Heart left ventricle (tissue), 16 donors: ENCODE results near the gene PCSK6. TPM values are rescaled to one million over a fixed set of nuclear protein-coding genes. Genes with fewer than 3 reads are reported as not detected.
A peak's percentile ranks its signal among the peaks of the same experiment; 100 is the strongest.

Experiments
- ATAC-seq, 4 donors: fragments of 200-7000 bp; cut with Tn5 transposase; one replicate each; pipeline ENCODE4 v1.9.1; 2020 to 2022; ENCODE audit warnings: moderate library complexity in 4 of 4, mild to moderate bottlenecking in 3 of 4, moderate number of reproducible peaks in 1 of 4
- DNase-seq, 5 donors: peaks; one replicate each; pipeline ENCODE4 v3.0.0-alpha.2; 2020
- H3K27ac ChIP-seq, 12 donors: fragments of 200-600 bp; sonication (generic) in 4 of 12; one replicate each; pipeline versions ENCODE4 v1.5.0 to v1.8.0; 2016 to 2022; ENCODE audit warnings: mild to moderate bottlenecking in 2 of 12
- H3K27me3 ChIP-seq, 9 donors: fragments of 200-600 bp; sonication (generic) in 2 of 9; one replicate each; pipeline versions ENCODE4 v1.5.1 to v1.8.0; 2016 to 2022; ENCODE audit warnings: mild to moderate bottlenecking in 3 of 9
- H3K36me3 ChIP-seq, 9 donors: fragments of 200-600 bp; sonication (generic) in 2 of 9; one replicate each; pipeline versions ENCODE4 v1.5.0 to v1.8.0; 2018 to 2022; ENCODE audit warnings: mild to moderate bottlenecking in 2 of 9
- H3K4me1 ChIP-seq, 12 donors: fragments of 200-600 bp; sonication (generic) in 4 of 12; one replicate each; pipeline versions ENCODE4 v1.5.0 to v1.8.0; 2016 to 2022; ENCODE audit warnings: mild to moderate bottlenecking in 3 of 12
- H3K4me3 ChIP-seq, 12 donors: fragments of 200-600 bp; sonication (generic) in 4 of 12; one replicate each; pipeline versions ENCODE4 v1.5.0 to v1.8.0; 2017 to 2022; ENCODE audit warnings: mild to moderate bottlenecking in 9 of 12, moderate library complexity in 4 of 12
- H3K9me3 ChIP-seq, 12 donors: fragments of 200-600 bp; sonication (generic) in 4 of 12; one replicate each; pipeline versions ENCODE4 v1.5.0 to v1.8.0; 2016 to 2022; ENCODE audit warnings: mild to moderate bottlenecking in 1 of 12
- CTCF ChIP-seq, 12 donors: fragments of 200-600 bp; sonication (generic) in 4 of 12; IDR thresholded peaks; one replicate each; pipeline versions ENCODE4 v1.5.0 to v1.8.0; 2018 to 2022; ENCODE audit warnings: antibody characterized with exemption in 12 of 12, mild to moderate bottlenecking in 5 of 12
- POLR2A ChIP-seq, 2 donors: fragments of 450-650 bp; IDR thresholded peaks; one replicate each; pipeline ENCODE4 v1.6.1; 2017; ENCODE audit warnings: antibody characterized with exemption in 2 of 2, mild to moderate bottlenecking in 2 of 2, moderate library complexity in 2 of 2
- WGBS, 4 donors: extraction: QIAGEN DNeasy Blood & Tissue Kit in 2 of 4; methylation state at CpG; one replicate each; pipeline versions ENCODE4 v1.1.5 to v1.1.7; 2013 to 2018; 5-methylcytosine and 5-hydroxymethylcytosine counted together
- intact Hi-C, 10 donors: fragments of 100-400 bp; cut with DNase I; formaldehyde crosslinking; loops; one replicate each; pipeline versions ENCODE4 v1.11.1 to v1.14.2; 2022
- polyA plus RNA-seq, 2 donors: library from polyadenylated mRNA; stranded (reverse); fragments of 200-250 nt; gene quantifications; one replicate each; pipeline ENCODE4 v1.2.3, GENCODE V29; 2013
- total RNA-seq, 9 donors: library from RNA; depleted of rRNA in 2 of 9; stranded (reverse); fragments of >200 nt in 2 of 9; fragmentation: NEBNext Ultra II Directional in 3 of 9; extraction: Animal tissue kit (Norgen Biotek cat#: 25700) in 3 of 9; gene quantifications; one replicate each; pipeline versions ENCODE4 v1.1.0 to v1.2.4, GENCODE V29; 2016 to 2023
- donor health status: ischemic (EF 13 %, LVEDD 7.1; RV severe dilation, severe dysfunction).
- donor health status: healthy with polysubstance abuse.
- donor health status: DM: no; HTN: yes; CAD: no.
- donor health status: DM: no; HTN: no; CAD: no.
- donor health status: ischemic (EF 25% LVEDD 6.9; RV normal size, moderate dysfunction).
- donor health status: ischemic (EF 25% LVEDD 5.7; RV mildly dilated, moderate dysfunction).
- donor health status: healthy.
- donor health status: DM: yes; HTN: yes; CAD: no.
- donor health status: ischemic (EF 35%, LVEDD 5.7; RV mildly dilated, moderate dysfunction).
- donor health status: nonischemic (EF 11% LVEDD 7.7; RV severe dilation, severe dysfunction).
- donor health status: DM: yes; HTN: yes; CAD: no.
- donor health status: PGD.
- donor health status: ischemic (EF 29% LVEDD 5.4; RV normal size, mild dysfunction).
- donor health status: nonischemic (EF 23%, LVEDD 6.1; RV moderate dilation, normal function).

PCSK6 gene
- total and polyA plus RNA-seq, 11 donors, result 7.3 to 41.7 (median 22.3) TPM

DNA sequence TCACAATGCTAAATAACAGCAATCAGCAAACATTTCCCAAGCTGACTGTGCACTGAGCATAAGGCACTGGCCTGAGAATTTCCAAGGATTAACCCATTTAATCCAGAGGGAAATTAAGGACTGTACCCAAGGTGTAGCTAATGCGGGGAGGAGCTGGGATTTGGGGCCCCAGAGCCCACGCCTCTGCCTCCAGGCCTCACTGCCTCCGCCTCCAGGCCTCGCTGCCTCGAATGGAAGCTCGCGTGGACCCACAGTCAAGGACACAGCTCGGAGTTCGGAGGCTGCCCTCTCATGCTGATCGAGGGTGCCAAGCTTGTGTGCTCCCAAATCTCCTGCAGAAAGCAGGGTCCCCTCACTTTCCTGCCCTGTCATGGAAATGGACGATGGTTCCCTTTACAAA, 118.0 kb downstream of the PCSK6 start:
- WGBS, 4 donors, result 95 to 96% (median 96%) methylated on average over 11 of the region's 11 CpGs
- DNase-seq (no peak), ATAC-seq (no peak)
- TF ChIP-seq CTCF (IDR thresholded peaks at IDR 0.05), result no peak
- no peak for TF ChIP-seq POLR2A (IDR thresholded peaks at IDR 0.05)
- Histone ChIP-seq H3K9me3 (no peaks in the 10 kb centered on the region), H3K27ac (no peak overlapping the region), H3K4me3 (no peak overlapping the region), H3K27me3 (no peaks in the 10 kb centered on the region), H3K4me1 (peaks cover 0 to 22% (median 8%) of the 10 kb centered on the region in 12 donors), H3K36me3 (peaks cover 0 to 4% (median 0%) of the 10 kb centered on the region in 9 donors)
- intact Hi-C loops, result no loop called here

GRCh38 chr15:101371081-101371480, 118.4 kb downstream of the PCSK6 start:
- Histone ChIP-seq H3K4me1 (peaks cover 0 to 22% (median 8%) of the 10 kb centered on the region in 12 donors), H3K27ac (no peak overlapping the region), H3K36me3 (peaks cover 0 to 4% (median 0%) of the 10 kb centered on the region in 9 donors), H3K4me3 (no peak overlapping the region), H3K27me3 (no peaks in the 10 kb centered on the region), H3K9me3 (no peaks in the 10 kb centered on the region)
- TF ChIP-seq POLR2A (IDR thresholded peaks at IDR 0.05), result no peak
- no peak for ATAC-seq
- intact Hi-C loops, result no loop called here
- DNase-seq, result no peak
- WGBS, 4 donors, result 91 to 97% (median 95%) methylated on average over 7 of the region's 7 CpGs

GRCh38 chr15:101370330-101371024, 119.0 kb downstream of the PCSK6 start:
- no peak overlapping the region for H3K27ac ChIP-seq
- no peaks in the 10 kb centered on the region for H3K27me3 ChIP-seq
- DNase-seq, result no peak
- H3K9me3 ChIP-seq, result peaks cover 0 to 2% (median 0%) of the 10 kb centered on the region in 12 donors
- H3K4me1 ChIP-seq, result peaks cover 0 to 22% (median 8%) of the 10 kb centered on the region in 12 donors
- peaks cover 0 to 4% (median 0%) of the 10 kb centered on the region in 9 donors for H3K36me3 ChIP-seq
- TF ChIP-seq POLR2A (IDR thresholded peaks at IDR 0.05), result no peak
- no peak for TF ChIP-seq CTCF (IDR thresholded peaks at IDR 0.05)
- intact Hi-C loops, result no loop called here
- H3K4me3 ChIP-seq, result no peak overlapping the region
- ATAC-seq, result no peak
- WGBS, 4 donors, result 92 to 93% (median 93%) methylated on average over 15 to 26 of the region's 26 CpGs

GRCh38 chr15:101369676-101370075, 119.8 kb downstream of the PCSK6 start:
- 87 to 94% (median 92%) methylated on average over 8 of the region's 8 CpGs for WGBS, 4 donors
- no peak for ATAC-seq
- Histone ChIP-seq H3K36me3 (peaks cover 0 to 11% (median 0%) of the 10 kb centered on the region in 9 donors), H3K27ac (peak overlapping the region in 2 of 12 donors; percentile 87 to 89), H3K4me1 (peaks cover 0 to 22% (median 8%) of the 10 kb centered on the region in 12 donors), H3K9me3 (peaks cover 0 to 10% (median 0%) of the 10 kb centered on the region in 12 donors), H3K27me3 (no peaks in the 10 kb centered on the region), H3K4me3 (no peak overlapping the region)
- no peak for DNase-seq
- intact Hi-C loops, result loop anchor here in 4 of 10 donors (5.0 to 10.0 kb wide), 4 partner anchors 115 to 275 kb away; partner anchors contain the start of gene PCSK6 (in 2 of the 4)
- TF ChIP-seq CTCF (IDR thresholded peaks at IDR 0.05), result no peak
- no peak for TF ChIP-seq POLR2A (IDR thresholded peaks at IDR 0.05)
